Neural crest cell (in vitro differentiated cells): ENCODE results near the gene CDH16. TPM values are rescaled to one million over a fixed set of nuclear protein-coding genes. Genes with fewer than 3 reads are reported as not detected.

Source experiments
- DNase-seq: peaks from one replicate; pipeline ENCODE4 v3.0.0; 2021; ENCODE audit warnings: low read depth, mixed read lengths, low spot score
- H3K27ac Mint-ChIP-seq: one replicate; pipeline ENCODE4 v1.8.0; 2021; ENCODE audit warnings: mild to moderate bottlenecking, mixed read lengths; ENCODE audit not compliant: unreplicated experiment
- H3K27me3 Mint-ChIP-seq: 2 replicates; pipeline ENCODE4 v1.8.0; 2021; ENCODE audit warnings: low read depth, mild to moderate bottlenecking, mixed read lengths
- H3K36me3 Mint-ChIP-seq: 2 replicates; pipeline ENCODE4 v1.8.0; 2021; ENCODE audit warnings: low read depth, mild to moderate bottlenecking, mixed read lengths
- H3K4me1 Mint-ChIP-seq: 2 replicates; pipeline ENCODE4 v1.8.0; 2021; ENCODE audit warnings: mixed read lengths
- H3K4me3 Mint-ChIP-seq: one replicate; pipeline ENCODE4 v1.8.0; 2021; ENCODE audit warnings: mild to moderate bottlenecking, mixed read lengths
- H3K9me3 Mint-ChIP-seq: 2 replicates; pipeline ENCODE4 v1.8.0; 2021; ENCODE audit warnings: mixed read lengths
- CTCF ChIP-seq: fragments of 200-600 bp; sonication (generic); conservative IDR thresholded peaks from 2 replicates; pipeline ENCODE4 v1.5.0; 2021; ENCODE audit warnings: antibody characterized with exemption, mild to moderate bottlenecking
- long read RNA-seq: library from polyadenylated mRNA; unstranded; transcript quantifications from one replicate; pipeline ENCODE4 v2.0.0, GENCODE V29; 2020
- total RNA-seq: library from RNA; stranded (reverse); gene quantifications from 2 replicates; pipeline ENCODE4 v1.2.1, GENCODE V29; 2021

Gene CDH16
- total RNA-seq = not detected in 2 replicates
- long read RNA-seq = 0 reads

GRCh38 chr16:66918803-66919568, at the start of gene CDH16:
TSS of gene CDH16 (minus strand) at chr16:66918885. CDS start at chr16:66918065, 820 bp downstream.
- TF ChIP-seq CTCF = no peak
- H3K4me1 Mint-ChIP-seq = peaks cover under 1% of the 10 kb centered on the region
- no peak within 1 kb of the TSS for H3K4me3 Mint-ChIP-seq
- peaks cover 32% of the 10 kb centered on the region for H3K27me3 Mint-ChIP-seq
- no peaks in the 10 kb centered on the region for H3K9me3 Mint-ChIP-seq
- no peak within 1 kb of the TSS for H3K27ac Mint-ChIP-seq
- no peak for DNase-seq
- H3K36me3 Mint-ChIP-seq = no peaks in the 10 kb centered on the region

GRCh38 chr16:66964049-66964448, 45.4 kb upstream of the CDH16 start:
- H3K9me3 Mint-ChIP-seq = no peaks in the 10 kb centered on the region
- TF ChIP-seq CTCF = no peak
- no peak overlapping the region for H3K27ac Mint-ChIP-seq
- no peaks in the 10 kb centered on the region for H3K36me3 Mint-ChIP-seq
- H3K4me1 Mint-ChIP-seq = peaks cover 5% of the 10 kb centered on the region
- no peak overlapping the region for H3K4me3 Mint-ChIP-seq
- peaks cover 13% of the 10 kb centered on the region for H3K27me3 Mint-ChIP-seq
- DNase-seq = no peak

- Mint-ChIP-seq H3K27me3 (peaks cover 30% of the 10 kb centered on the region), H3K9me3 (no peaks in the 10 kb centered on the region), H3K36me3 (no peaks in the 10 kb centered on the region), H3K4me3 (no peak overlapping the region), H3K4me1 (peaks cover 5% of the 10 kb centered on the region), H3K27ac (no peak overlapping the region)
- no peak for TF ChIP-seq CTCF
- no peak for DNase-seq
Measured at GRCh38 chr16:66961914-66962313, 43.2 kb upstream of the CDH16 start.

GRCh38 chr16:66961065-66961744, 42.5 kb upstream of the CDH16 start, which contains the start of gene CES3:
TSS of gene CES3 (plus strand) at chr16:66961266. CDS start at chr16:66961308, 42 bp downstream.
- H3K9me3 Mint-ChIP-seq = no peaks in the 10 kb centered on the region
- peaks cover 27% of the 10 kb centered on the region for H3K27me3 Mint-ChIP-seq
- peaks cover 5% of the 10 kb centered on the region for H3K4me1 Mint-ChIP-seq
- H3K27ac Mint-ChIP-seq = no peak within 1 kb of the TSS
- DNase-seq = peak; percentile 73
- TF ChIP-seq CTCF = peak; percentile 81
- H3K4me3 Mint-ChIP-seq = peak within 1 kb of the TSS; percentile 4
- no peaks in the 10 kb centered on the region for H3K36me3 Mint-ChIP-seq

GRCh38 chr16:66960270-66960669, 41.6 kb upstream of the CDH16 start:
- Mint-ChIP-seq H3K4me1 (peaks cover 5% of the 10 kb centered on the region), H3K9me3 (no peaks in the 10 kb centered on the region), H3K27ac (no peak overlapping the region), H3K36me3 (no peaks in the 10 kb centered on the region), H3K4me3 (no peak overlapping the region), H3K27me3 (peaks cover 32% of the 10 kb centered on the region)
- DNase-seq = no peak
- no peak for TF ChIP-seq CTCF
